CD4-positive, alpha-beta memory T cell (primary cell): ENCODE measurements around the gene APBA2. TPM values are rescaled to one million over a fixed set of nuclear protein-coding genes. Genes with fewer than 3 reads are reported as not detected.

Source experiments
- CTCF ChIA-PET: fragments of 350-600 bp; sonication (Branson Sonifier 250); formaldehyde crosslinking; loops from one replicate; lab custom pipeline; 2021; ENCODE audit warnings: inconsistent platforms; ENCODE audit not compliant: partially characterized antibody; lab: Charles Lee
- POLR2A ChIA-PET: fragments of 350-600 bp; sonication (Branson Sonifier 250); formaldehyde crosslinking; loops from one replicate; lab custom pipeline; 2021; ENCODE audit not compliant: partially characterized antibody; lab: Charles Lee
- DNase-seq, 5 donors: peaks; one replicate each; pipeline versions ENCODE4 v3.0.0 to v3.0.0-alpha.2; 2020 to 2022; ENCODE audit warnings: mixed read lengths in 1 of 5
- H3K27ac ChIP-seq: one replicate; pipeline ENCODE4 v1.7.0; 2013; ENCODE audit warnings: low read depth, low read length
- H3K27me3 ChIP-seq: 2 replicates; pipeline ENCODE4 v1.7.0; 2013; ENCODE audit warnings: mild to moderate bottlenecking, low read length, moderate library complexity; ENCODE audit not compliant: insufficient read depth
- H3K36me3 ChIP-seq: 2 replicates; pipeline ENCODE4 v1.7.0; 2013; ENCODE audit warnings: mild to moderate bottlenecking, low read length, moderate library complexity; ENCODE audit not compliant: insufficient read depth
- H3K4me1 ChIP-seq: 2 replicates; pipeline ENCODE4 v1.7.0; 2013; ENCODE audit warnings: mild to moderate bottlenecking, low read length, moderate library complexity; ENCODE audit not compliant: insufficient read depth
- H3K4me3 ChIP-seq, 2 donors: one replicate each; pipeline ENCODE4 v1.7.0; 2013; ENCODE audit warnings: low read length in 2 of 2, mild to moderate bottlenecking in 1 of 2
- H3K9me3 ChIP-seq, 2 donors: one replicate each; pipeline ENCODE4 v1.7.0; 2013; ENCODE audit warnings: low read length in 2 of 2, control low read depth in 1 of 2; ENCODE audit not compliant: control insufficient read depth in 1 of 2
- H3K27ac Mint-ChIP-seq, 7 donors: one replicate each; pipeline ENCODE4 v1.8.0; 2020 to 2021; ENCODE audit warnings: mixed read lengths in 7 of 7, mild to moderate bottlenecking in 6 of 7, inconsistent platforms in 3 of 7, moderate library complexity in 3 of 7
- H3K27me3 Mint-ChIP-seq, 2 donors: one replicate each; pipeline ENCODE4 v1.8.0; 2020 to 2021; ENCODE audit warnings: mixed read lengths in 2 of 2
- H3K36me3 Mint-ChIP-seq, 2 donors: one replicate each; pipeline ENCODE4 v1.8.0; 2020 to 2021; ENCODE audit warnings: mixed read lengths in 2 of 2, inconsistent platforms in 1 of 2, mild to moderate bottlenecking in 1 of 2
- H3K4me1 Mint-ChIP-seq, 4 donors: one replicate each; pipeline ENCODE4 v1.8.0; 2020 to 2021; ENCODE audit warnings: mixed read lengths in 4 of 4, mild to moderate bottlenecking in 1 of 4
- H3K4me3 Mint-ChIP-seq, 8 donors: one replicate each; pipeline ENCODE4 v1.8.0; 2020 to 2021; ENCODE audit warnings: mixed read lengths in 8 of 8, mild to moderate bottlenecking in 7 of 8, moderate library complexity in 6 of 8, inconsistent platforms in 3 of 8
- H3K9me3 Mint-ChIP-seq, 8 donors: one replicate each; pipeline ENCODE4 v1.8.0; 2020 to 2021; ENCODE audit warnings: mixed read lengths in 8 of 8, mild to moderate bottlenecking in 5 of 8, inconsistent platforms in 3 of 8, moderate library complexity in 1 of 8
- intact Hi-C: fragments of 100-400 bp; cut with micrococcal nuclease; formaldehyde crosslinking; loops from one replicate; pipeline ENCODE4 v1.15.1; 2023
- polyA plus RNA-seq, 2 donors: library from polyadenylated mRNA; unstranded; fragments of 300-500 nt; fragmentation: Illumina TruSeq; gene quantifications; one replicate each; pipeline ENCODE4 v1.2.3, GENCODE V29; 2021
- total RNA-seq, 2 experiments: library from RNA; stranded (reverse); gene quantifications; one replicate each; pipeline ENCODE4 v1.2.3, GENCODE V29; 2021

Gene APBA2
- total and polyA plus RNA-seq, 4 experiments from 2014 or later = 11.1 to 57.3 (median 40.4) TPM

DNA sequence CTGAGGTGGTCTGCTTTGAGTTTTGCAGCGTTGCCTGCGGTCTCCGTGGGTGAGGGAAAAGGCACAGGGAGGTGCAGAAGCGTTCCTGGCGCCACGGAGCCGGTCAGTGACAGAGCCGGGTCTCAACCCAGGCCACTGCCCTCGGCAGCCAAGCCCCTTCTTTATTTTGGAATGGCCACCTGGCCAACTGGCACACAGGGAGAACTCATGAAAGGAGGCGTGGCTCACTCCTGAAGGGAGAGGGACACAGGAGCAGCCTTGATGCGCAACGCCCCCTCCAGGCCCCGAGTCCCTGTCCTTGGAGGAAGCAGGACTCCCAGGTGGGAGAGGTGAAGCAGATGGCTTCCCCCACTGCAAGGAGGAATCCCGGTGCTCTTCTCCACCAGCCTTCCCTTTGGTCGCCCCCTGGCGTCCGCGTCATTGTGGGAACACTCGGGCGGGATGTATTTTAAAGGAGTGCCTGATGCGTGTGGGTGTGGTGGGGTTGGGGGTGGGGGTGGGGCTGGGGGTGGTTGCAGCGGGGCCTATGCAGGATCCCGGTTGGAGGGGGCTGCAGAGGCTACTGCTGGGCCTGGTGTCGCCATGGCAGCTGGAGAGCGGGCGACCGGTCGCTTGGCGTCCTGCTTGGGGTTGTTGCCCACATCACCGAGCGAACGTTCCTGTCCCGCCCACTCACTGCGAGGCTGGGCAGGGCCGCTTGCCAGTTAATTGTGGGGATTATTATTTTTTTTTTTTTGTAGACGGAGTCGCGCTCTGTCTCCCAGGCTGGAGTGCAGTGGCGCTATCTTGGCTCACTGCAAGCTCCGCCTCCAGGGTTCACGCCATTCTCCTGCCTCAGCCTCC lies 32.6 kb downstream of the APBA2 start:
- no peaks in the 10 kb centered on the region for H3K9me3 Mint-ChIP-seq
- peaks cover 2 to 4% of the 10 kb centered on the region in 2 donors for H3K36me3 Mint-ChIP-seq
- no peak overlapping the region for H3K4me3 ChIP-seq
- DNase-seq = no peak
- CTCF ChIA-PET = no interaction called here
- POLR2A ChIA-PET = interaction anchor here (0.9 to 2.2 kb wide), 4 partner anchors 19 to 33 kb away, joined by 3 to 13 read pairs (median 4); partner anchors contain the start of gene APBA2
- H3K4me3 Mint-ChIP-seq = peak overlapping the region in 5 of 8 donors; percentile 7 to 80 (median 71)
- H3K27ac Mint-ChIP-seq = peak overlapping the region in 1 of 7 donors; percentile 82
- H3K4me1 ChIP-seq = peaks cover 35% of the 10 kb centered on the region
- H3K27me3 Mint-ChIP-seq = peaks cover 0 to 2% of the 10 kb centered on the region in 2 donors
- no peak overlapping the region for H3K27ac ChIP-seq
- no peaks in the 10 kb centered on the region for H3K27me3 ChIP-seq
- H3K4me1 Mint-ChIP-seq = peaks cover 27 to 66% (median 36%) of the 10 kb centered on the region in 4 donors
- intact Hi-C loops = no loop called here
- H3K9me3 ChIP-seq = no peaks in the 10 kb centered on the region
- H3K36me3 ChIP-seq = no peaks in the 10 kb centered on the region

GRCh38 chr15:28919201-28919635 lies 33.4 kb downstream of the APBA2 start:
- Mint-ChIP-seq H3K4me3 (peak overlapping the region; percentile 46 to 82 (median 74)), H3K9me3 (no peaks in the 10 kb centered on the region), H3K27me3 (peaks cover 0 to 2% of the 10 kb centered on the region in 2 donors), H3K4me1 (peaks cover 29 to 69% (median 40%) of the 10 kb centered on the region in 4 donors), H3K27ac (peak overlapping the region in 2 of 7 donors; percentile 73 to 82), H3K36me3 (peaks cover 4 to 6% of the 10 kb centered on the region in 2 donors)
- POLR2A ChIA-PET = interaction anchor here (0.6 to 2.2 kb wide), 6 partner anchors 19 to 34 kb away, joined by 3 to 13 read pairs (median 4); partner anchors contain the start of gene APBA2
- no peaks in the 10 kb centered on the region for H3K27me3 ChIP-seq
- CTCF ChIA-PET = interaction anchor here (0.8 to 0.9 kb wide), 2 partner anchors 14 to 18 kb away, joined by 3 to 4 read pairs; no protein-coding TSS in a partner anchor
- intact Hi-C loops = no loop called here
- no peaks in the 10 kb centered on the region for H3K36me3 ChIP-seq
- H3K27ac ChIP-seq = no peak overlapping the region
- DNase-seq = peak in 1 of 5 donors; percentile 30
- H3K9me3 ChIP-seq = no peaks in the 10 kb centered on the region
- peaks cover 35% of the 10 kb centered on the region for H3K4me1 ChIP-seq
- no peak overlapping the region for H3K4me3 ChIP-seq

GRCh38 chr15:28919679-28920655 lies 34.2 kb downstream of the APBA2 start:
- Mint-ChIP-seq H3K4me1 (peaks cover 35 to 76% (median 45%) of the 10 kb centered on the region in 4 donors), H3K4me3 (peak overlapping the region; percentile 46 to 82 (median 74)), H3K9me3 (no peaks in the 10 kb centered on the region), H3K27ac (peak overlapping the region in 5 of 7 donors; percentile 25 to 82 (median 58)), H3K27me3 (peaks cover 0 to 2% of the 10 kb centered on the region in 2 donors), H3K36me3 (peaks cover 4 to 9% of the 10 kb centered on the region in 2 donors)
- DNase-seq = no peak
- Histone ChIP-seq H3K27ac (no peak overlapping the region), H3K27me3 (no peaks in the 10 kb centered on the region), H3K36me3 (no peaks in the 10 kb centered on the region), H3K9me3 (no peaks in the 10 kb centered on the region), H3K4me3 (no peak overlapping the region), H3K4me1 (peaks cover 35% of the 10 kb centered on the region)
- ChIA-PET POLR2A (interaction anchor here (0.6 to 2.2 kb wide), 7 partner anchors 7 to 35 kb away, joined by 3 to 13 read pairs (median 4); partner anchors contain the start of gene APBA2), CTCF (interaction anchor here (0.8 to 1.7 kb wide), 6 partner anchors 10 to 54 kb away, joined by 3 to 6 read pairs (median 4); partner anchors contain the start of gene APBA2)
- intact Hi-C loops = loop anchor here (5.0 kb wide), 1 partner anchor 33 kb away; the partner anchor contains the start of gene APBA2

GRCh38 chr15:28920781-28921331 lies 35.1 kb downstream of the APBA2 start:
- peaks cover 35% of the 10 kb centered on the region for H3K4me1 ChIP-seq
- no peak overlapping the region for H3K4me3 ChIP-seq
- ChIA-PET POLR2A (interaction anchor here (1.1 to 2.2 kb wide), 5 partner anchors 8 to 35 kb away, joined by 3 to 13 read pairs (median 4); partner anchors contain the start of gene APBA2), CTCF (interaction anchor here (1.0 to 1.7 kb wide), 6 partner anchors 9 to 55 kb away, joined by 3 to 6 read pairs (median 4); partner anchors contain the start of gene APBA2)
- no peak overlapping the region for H3K27ac ChIP-seq
- peaks cover 0 to 2% of the 10 kb centered on the region in 2 donors for H3K27me3 Mint-ChIP-seq
- H3K27ac Mint-ChIP-seq = peak overlapping the region in 4 of 7 donors; percentile 0 to 57 (median 34)
- DNase-seq = no peak
- peak overlapping the region in 6 of 8 donors; percentile 3 to 75 (median 59) for H3K4me3 Mint-ChIP-seq
- no peaks in the 10 kb centered on the region for H3K36me3 ChIP-seq
- intact Hi-C loops = loop anchor here (5.0 kb wide), 1 partner anchor 34 kb away; the partner anchor contains the start of gene APBA2
- no peaks in the 10 kb centered on the region for H3K9me3 ChIP-seq
- H3K9me3 Mint-ChIP-seq = no peaks in the 10 kb centered on the region
- H3K27me3 ChIP-seq = no peaks in the 10 kb centered on the region
- peaks cover 4 to 9% of the 10 kb centered on the region in 2 donors for H3K36me3 Mint-ChIP-seq
- peaks cover 37 to 81% (median 46%) of the 10 kb centered on the region in 4 donors for H3K4me1 Mint-ChIP-seq

GRCh38 chr15:28921336-28921735 lies 35.6 kb downstream of the APBA2 start:
- Histone ChIP-seq H3K4me3 (no peak overlapping the region), H3K4me1 (peaks cover 35% of the 10 kb centered on the region), H3K27me3 (no peaks in the 10 kb centered on the region), H3K36me3 (no peaks in the 10 kb centered on the region), H3K27ac (no peak overlapping the region), H3K9me3 (no peaks in the 10 kb centered on the region)
- Mint-ChIP-seq H3K4me1 (peaks cover 39 to 81% (median 47%) of the 10 kb centered on the region in 4 donors), H3K36me3 (peaks cover 4 to 9% of the 10 kb centered on the region in 2 donors), H3K9me3 (no peaks in the 10 kb centered on the region), H3K4me3 (peak overlapping the region in 5 of 8 donors; percentile 3 to 64 (median 59)), H3K27ac (peak overlapping the region in 6 of 7 donors; percentile 0 to 40 (median 15)), H3K27me3 (peaks cover 0 to 2% of the 10 kb centered on the region in 2 donors)
- POLR2A ChIA-PET = interaction anchor here (1.1 to 1.8 kb wide), 4 partner anchors 9 to 33 kb away, joined by 3 to 5 read pairs (median 4); no protein-coding TSS in a partner anchor
- intact Hi-C loops = loop anchor here (5.0 kb wide), 1 partner anchor 34 kb away; the partner anchor contains the start of gene APBA2
- CTCF ChIA-PET = interaction anchor here (0.8 to 1.7 kb wide), 7 partner anchors 9 to 54 kb away, joined by 3 to 6 read pairs (median 3); partner anchors contain the start of gene APBA2
- DNase-seq = no peak
